ENCODE results near the gene EGFR. TPM values are rescaled to one million over a fixed set of nuclear protein-coding genes. Genes with fewer than 3 reads are reported as not detected.

The EGFR gene
- total RNA-seq, 5 donors from 2014 or later (not counting 1 experiment from before 2014, with no cell fraction given) = 0.16 to 0.79 (median 0.35) TPM; not detected in 2

DNA sequence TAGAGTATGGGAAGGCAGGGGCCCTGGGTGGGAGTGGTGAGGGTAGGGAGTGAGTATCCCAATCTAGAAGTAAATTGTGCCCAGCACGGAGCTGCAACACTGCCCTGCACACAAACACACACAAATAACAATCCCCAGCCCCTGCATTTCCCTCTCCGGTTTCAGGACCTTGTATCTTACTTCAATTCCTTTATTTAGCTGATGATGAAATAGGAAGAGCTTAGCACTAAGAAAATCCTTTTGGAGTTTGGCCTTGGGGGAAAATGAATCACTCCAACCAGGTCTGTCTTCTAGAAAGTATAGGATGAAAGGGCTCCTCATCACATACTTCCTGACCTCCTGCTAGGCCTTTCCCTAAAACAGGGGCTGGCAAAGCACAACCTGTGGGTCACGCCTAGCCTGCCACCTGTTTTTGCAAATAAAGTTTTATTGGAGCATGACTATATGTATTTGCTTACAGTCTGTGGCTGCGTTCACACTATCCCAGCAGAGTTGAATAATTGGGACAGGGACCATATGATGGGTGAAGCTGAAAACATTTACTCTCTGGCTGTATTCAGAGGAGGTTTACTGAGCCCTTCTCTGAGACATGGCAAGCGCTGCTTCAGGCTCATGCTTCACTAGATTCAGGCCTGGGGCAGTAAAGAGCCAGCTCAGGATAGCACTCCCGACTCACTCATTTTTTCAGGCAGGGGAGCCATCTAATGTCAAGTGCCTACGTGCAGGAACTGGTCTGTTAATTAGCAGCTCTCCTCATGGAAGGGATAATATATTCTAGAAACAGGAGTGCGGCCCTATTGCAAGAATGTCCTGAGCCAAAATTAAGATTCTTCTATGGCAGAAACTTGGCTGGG is 111.0 kb downstream of the EGFR start:
- H3K27ac Mint-ChIP-seq = no peak overlapping the region
- DNase-seq (no peak), ATAC-seq (replicated peaks in 1 of 4) (no peak)
- no peaks in the 10 kb centered on the region for H3K9me3 Mint-ChIP-seq
- CTCF ChIA-PET = no interaction called here
- H3K36me3 Mint-ChIP-seq = no peaks in the 10 kb centered on the region
- Histone ChIP-seq H3K4me3 (ENCODE audit: control insufficient read depth in 1 of 2, extremely low read depth in 1 of 2, low read length in 1 of 2) (no peak overlapping the region), H3K36me3 (ENCODE audit: control insufficient read depth in 2 of 2, extremely low read depth in 1 of 2, insufficient read depth in 1 of 2, low read length in 1 of 2) (no peaks in the 10 kb centered on the region), H3K27me3 (replicated peaks in 1 of 2; ENCODE audit: control insufficient read depth in 2 of 2, extremely low read depth in 1 of 2, insufficient read depth in 2 of 2, low read length in 1 of 2) (peaks cover 0 to 31% of the 10 kb centered on the region in 2 experiments), H3K9me3 (no peaks in the 10 kb centered on the region), H3K27ac (ENCODE audit: low read length) (no peak overlapping the region), H3K4me1 (ENCODE audit: control insufficient read depth in 1 of 2, extremely low read depth in 1 of 2, insufficient read depth in 2 of 2, low read length in 2 of 2) (no peaks in the 10 kb centered on the region)
- peaks cover 16 to 21% of the 10 kb centered on the region in 2 donors for H3K27me3 Mint-ChIP-seq
- POLR2A ChIA-PET = no interaction called here
- H3K4me3 Mint-ChIP-seq = no peak overlapping the region
- H3K4me1 Mint-ChIP-seq = peaks cover 0 to 3% (median 0%) of the 10 kb centered on the region in 3 donors
- 76% methylated on average over 5 of the region's 8 CpGs for WGBS (ENCODE audit: insufficient coverage)

DNA sequence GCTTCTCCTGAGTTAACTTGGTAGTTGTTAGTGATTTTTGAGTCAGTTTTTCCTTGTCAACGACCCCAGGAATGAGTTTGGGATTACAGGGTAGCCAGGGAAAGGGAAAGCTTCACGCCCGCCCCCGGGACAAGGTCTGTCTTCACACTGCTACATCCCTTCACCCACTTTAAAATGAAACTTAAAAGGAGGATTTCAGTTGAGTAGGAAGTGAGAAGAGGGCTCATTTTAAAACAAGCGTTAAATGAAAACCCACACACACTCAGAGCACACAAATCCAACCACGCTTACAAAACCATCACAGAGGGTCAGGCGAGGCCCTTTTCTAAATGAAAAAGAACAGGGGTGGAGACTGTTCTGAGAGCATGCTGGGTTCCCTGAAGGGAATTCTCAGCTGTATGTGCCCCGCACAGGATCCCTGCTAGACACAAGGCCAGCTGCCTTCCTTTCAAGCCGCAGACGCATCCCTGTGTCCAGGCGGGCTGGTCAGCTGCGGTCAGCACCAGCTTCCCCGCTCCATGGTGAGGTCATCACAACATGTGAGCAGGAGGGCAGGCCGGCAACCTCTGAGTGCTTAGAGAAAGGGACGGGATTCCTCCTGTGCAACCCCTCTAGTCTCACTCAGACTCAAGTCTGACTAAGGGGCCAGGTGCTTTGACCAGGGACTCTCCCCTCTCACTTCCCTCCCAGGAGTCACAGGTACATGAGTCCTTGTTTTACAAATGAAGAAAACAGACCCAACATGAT is 111.8 kb downstream of the EGFR start:
- Mint-ChIP-seq H3K36me3 (no peaks in the 10 kb centered on the region), H3K4me3 (no peak overlapping the region), H3K27me3 (peaks cover 13 to 18% of the 10 kb centered on the region in 2 donors), H3K9me3 (no peaks in the 10 kb centered on the region), H3K27ac (no peak overlapping the region), H3K4me1 (peaks cover 0 to 3% (median 0%) of the 10 kb centered on the region in 3 donors)
- ChIA-PET CTCF (no interaction called here), POLR2A (no interaction called here)
- Histone ChIP-seq H3K4me3 (ENCODE audit: control insufficient read depth in 1 of 2, extremely low read depth in 1 of 2, low read length in 1 of 2) (no peak overlapping the region), H3K27ac (ENCODE audit: low read length) (no peak overlapping the region), H3K27me3 (replicated peaks in 1 of 2; ENCODE audit: control insufficient read depth in 2 of 2, extremely low read depth in 1 of 2, insufficient read depth in 2 of 2, low read length in 1 of 2) (peaks cover 0 to 24% of the 10 kb centered on the region in 2 experiments), H3K36me3 (ENCODE audit: control insufficient read depth in 2 of 2, extremely low read depth in 1 of 2, insufficient read depth in 1 of 2, low read length in 1 of 2) (no peaks in the 10 kb centered on the region), H3K9me3 (no peaks in the 10 kb centered on the region), H3K4me1 (ENCODE audit: control insufficient read depth in 1 of 2, extremely low read depth in 1 of 2, insufficient read depth in 2 of 2, low read length in 2 of 2) (no peaks in the 10 kb centered on the region)
- DNase-seq (no peak), ATAC-seq (replicated peaks in 1 of 4) (no peak)
- 65% methylated on average over 4 of the region's 15 CpGs for WGBS (ENCODE audit: insufficient coverage)

DNA sequence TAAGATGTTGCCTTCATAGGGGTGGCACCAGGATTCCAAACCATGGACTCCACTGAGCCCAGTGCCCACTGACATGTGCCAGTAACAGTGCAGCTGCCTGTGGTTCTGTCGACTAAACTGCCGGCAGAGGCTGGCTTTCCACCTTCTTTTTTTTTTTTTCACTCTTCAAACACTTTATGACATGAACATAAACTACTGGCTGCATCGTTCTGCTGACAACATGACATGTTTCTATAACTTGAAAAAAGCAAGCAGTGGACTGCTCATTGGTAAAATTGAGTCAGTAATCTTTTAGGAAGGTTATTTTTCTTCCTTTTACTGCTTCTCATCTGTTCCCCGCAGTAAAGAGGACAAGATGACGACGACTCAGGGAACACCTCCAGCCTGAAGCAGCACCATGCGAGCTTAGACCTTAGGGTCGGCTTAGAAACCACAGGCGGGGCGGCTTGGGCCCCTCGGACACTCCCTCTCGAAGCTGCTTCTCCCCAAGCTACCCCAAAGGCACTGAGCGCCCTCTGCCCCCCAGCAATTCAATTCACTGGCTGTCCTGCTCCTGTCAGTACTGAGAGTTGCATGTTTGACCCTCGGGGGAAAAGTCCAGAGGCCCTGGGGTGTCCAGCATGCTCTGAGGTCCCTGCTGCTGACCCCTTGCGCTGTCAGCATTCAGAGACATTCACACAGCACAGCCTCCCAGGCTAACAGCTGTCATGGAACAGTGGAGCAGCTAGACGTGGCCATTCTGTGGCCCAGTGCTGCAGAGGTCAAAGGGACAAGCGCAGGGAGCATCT is 112.5 kb downstream of the EGFR start:
- H3K9me3 ChIP-seq = no peaks in the 10 kb centered on the region
- Mint-ChIP-seq H3K27me3 (peaks cover 9 to 12% of the 10 kb centered on the region in 2 donors), H3K27ac (no peak overlapping the region), H3K4me3 (no peak overlapping the region), H3K4me1 (peaks cover 0 to 3% (median 0%) of the 10 kb centered on the region in 3 donors), H3K36me3 (no peaks in the 10 kb centered on the region), H3K9me3 (no peaks in the 10 kb centered on the region)
- H3K27ac ChIP-seq (ENCODE audit: low read length) = no peak overlapping the region
- ATAC-seq (replicated peaks in 1 of 4) (no peak), DNase-seq (no peak)
- H3K36me3 ChIP-seq (ENCODE audit: control insufficient read depth in 2 of 2, extremely low read depth in 1 of 2, insufficient read depth in 1 of 2, low read length in 1 of 2) = no peaks in the 10 kb centered on the region
- WGBS (ENCODE audit: insufficient coverage) = 64% methylated on average over 9 of the region's 17 CpGs
- CTCF ChIA-PET = no interaction called here
- no peak overlapping the region for H3K4me3 ChIP-seq (ENCODE audit: control insufficient read depth in 1 of 2, extremely low read depth in 1 of 2, low read length in 1 of 2)
- H3K27me3 ChIP-seq (replicated peaks in 1 of 2; ENCODE audit: control insufficient read depth in 2 of 2, extremely low read depth in 1 of 2, insufficient read depth in 2 of 2, low read length in 1 of 2) = peaks cover 0 to 20% of the 10 kb centered on the region in 2 experiments
- POLR2A ChIA-PET = no interaction called here
- no peaks in the 10 kb centered on the region for H3K4me1 ChIP-seq (ENCODE audit: control insufficient read depth in 1 of 2, extremely low read depth in 1 of 2, insufficient read depth in 2 of 2, low read length in 2 of 2)

DNA sequence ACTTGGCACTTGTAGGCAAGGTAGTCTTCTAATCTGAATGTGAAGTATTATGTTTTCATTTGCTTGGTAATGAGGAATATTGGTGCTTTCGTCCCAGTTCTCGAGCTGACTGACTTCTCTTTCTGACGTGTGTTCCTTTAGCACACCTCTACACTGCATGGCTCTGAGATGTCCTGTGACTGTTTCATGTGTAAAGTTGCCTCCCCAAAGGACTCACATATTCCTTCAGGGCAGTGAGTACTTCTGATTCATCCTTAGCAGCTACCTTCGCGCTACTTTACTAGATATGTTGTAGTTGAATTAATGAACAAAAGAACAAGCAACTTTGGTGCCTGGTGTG is 113.7 kb downstream of the EGFR start:
- no peak overlapping the region for H3K27ac ChIP-seq (ENCODE audit: low read length)
- H3K9me3 ChIP-seq = no peaks in the 10 kb centered on the region
- H3K4me3 ChIP-seq (ENCODE audit: control insufficient read depth in 1 of 2, extremely low read depth in 1 of 2, low read length in 1 of 2) = no peak overlapping the region
- no peaks in the 10 kb centered on the region for H3K36me3 ChIP-seq (ENCODE audit: control insufficient read depth in 2 of 2, extremely low read depth in 1 of 2, insufficient read depth in 1 of 2, low read length in 1 of 2)
- POLR2A ChIA-PET = no interaction called here
- Mint-ChIP-seq H3K4me3 (no peak overlapping the region), H3K27ac (no peak overlapping the region), H3K9me3 (no peaks in the 10 kb centered on the region), H3K27me3 (peaks cover 10 to 12% of the 10 kb centered on the region in 2 donors), H3K4me1 (peaks cover 0 to 3% (median 0%) of the 10 kb centered on the region in 3 donors), H3K36me3 (no peaks in the 10 kb centered on the region)
- no peak for ATAC-seq (replicated peaks in 1 of 4)
- H3K4me1 ChIP-seq (ENCODE audit: control insufficient read depth in 1 of 2, extremely low read depth in 1 of 2, insufficient read depth in 2 of 2, low read length in 2 of 2) = no peaks in the 10 kb centered on the region
- CTCF ChIA-PET = no interaction called here
- WGBS (ENCODE audit: insufficient coverage) = 100% methylated on average over 2 of the region's 5 CpGs
- peaks cover 0 to 20% of the 10 kb centered on the region in 2 experiments for H3K27me3 ChIP-seq (replicated peaks in 1 of 2; ENCODE audit: control insufficient read depth in 2 of 2, extremely low read depth in 1 of 2, insufficient read depth in 2 of 2, low read length in 1 of 2)
- DNase-seq = no peak

DNA sequence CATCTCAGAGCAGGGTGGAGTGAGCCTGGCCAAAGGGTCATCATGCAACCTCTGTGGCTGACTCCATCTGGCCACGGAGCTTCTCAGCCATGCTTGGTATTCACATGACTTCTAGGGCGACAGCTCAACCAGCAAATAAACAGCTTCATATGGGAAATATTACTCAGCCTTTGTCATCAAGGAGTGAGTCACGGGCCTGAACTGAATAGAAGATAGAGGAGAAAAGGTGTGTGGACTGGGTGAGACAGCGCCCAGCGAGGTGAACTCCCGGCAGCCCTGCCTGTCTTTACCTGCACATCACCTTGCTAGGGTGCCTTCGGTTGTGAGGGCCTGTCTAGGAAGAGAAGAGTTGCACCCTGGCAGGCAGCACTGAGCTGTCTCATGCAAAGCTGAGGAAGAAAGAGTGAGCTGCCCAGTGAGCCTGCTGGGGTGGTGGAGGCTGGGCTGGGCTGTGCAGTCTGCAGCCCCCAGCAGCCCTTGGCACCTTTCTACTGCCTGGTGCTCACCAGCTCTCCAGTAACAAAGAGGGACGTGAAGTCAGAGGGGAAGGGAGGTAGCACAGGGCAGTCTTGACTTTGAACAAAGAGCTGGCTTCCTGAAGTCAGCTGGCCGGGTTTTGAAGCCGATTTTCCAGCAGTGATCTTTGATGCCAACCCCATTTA is 114.2 kb downstream of the EGFR start:
- Histone ChIP-seq H3K27me3 (replicated peaks in 1 of 2; ENCODE audit: control insufficient read depth in 2 of 2, extremely low read depth in 1 of 2, insufficient read depth in 2 of 2, low read length in 1 of 2) (peaks cover 0 to 20% of the 10 kb centered on the region in 2 experiments), H3K27ac (ENCODE audit: low read length) (no peak overlapping the region), H3K9me3 (no peaks in the 10 kb centered on the region), H3K4me3 (ENCODE audit: control insufficient read depth in 1 of 2, extremely low read depth in 1 of 2, low read length in 1 of 2) (no peak overlapping the region), H3K36me3 (ENCODE audit: control insufficient read depth in 2 of 2, extremely low read depth in 1 of 2, insufficient read depth in 1 of 2, low read length in 1 of 2) (no peaks in the 10 kb centered on the region), H3K4me1 (ENCODE audit: control insufficient read depth in 1 of 2, extremely low read depth in 1 of 2, insufficient read depth in 2 of 2, low read length in 2 of 2) (no peaks in the 10 kb centered on the region)
- peaks cover 0 to 3% (median 0%) of the 10 kb centered on the region in 3 donors for H3K4me1 Mint-ChIP-seq
- H3K9me3 Mint-ChIP-seq = peaks cover 0 to 3% (median 0%) of the 10 kb centered on the region in 3 donors
- no peak overlapping the region for H3K4me3 Mint-ChIP-seq
- H3K36me3 Mint-ChIP-seq = no peaks in the 10 kb centered on the region
- ATAC-seq (replicated peaks in 1 of 4) = no peak
- ChIA-PET POLR2A (no interaction called here), CTCF (no interaction called here)
- no peak overlapping the region for H3K27ac Mint-ChIP-seq
- peaks cover 10 to 12% of the 10 kb centered on the region in 2 donors for H3K27me3 Mint-ChIP-seq
- WGBS (ENCODE audit: insufficient coverage) = 51% methylated on average over 8 of the region's 10 CpGs
- DNase-seq = no peak

Data from T-cell (primary cell).